Measurements from ENCODE around the gene OGFOD3. TPM values are rescaled to one million over a fixed set of nuclear protein-coding genes. Genes with fewer than 3 reads are reported as not detected.
A peak's percentile ranks its signal among the peaks of the same experiment; 100 is the strongest.

The OGFOD3 gene
- total RNA-seq, 1 donor from 2014 or later = 25.5 TPM

GRCh38 chr17:82386881-82387704, 31.3 kb downstream of the OGFOD3 start:
- H3K27me3 ChIP-seq = no peaks in the 10 kb centered on the region
- H3K27ac ChIP-seq = peak overlapping the region; percentile 72
- no peak for DNase-seq (ENCODE audit: extremely low spot score in 2 of 2)
- no peaks in the 10 kb centered on the region for H3K9me3 ChIP-seq
- TF ChIP-seq CTCF (IDR thresholded peaks at IDR 0.05) (no peak), POLR2A (IDR thresholded peaks at IDR 0.05) (no peak), POLR2AphosphoS5 (IDR thresholded peaks at IDR 0.05; ENCODE audit: insufficient read depth in 1 of 2, low read depth in 1 of 2) (no peak)
- intact Hi-C loops (cut with DNase I) = no loop called here
- H3K4me1 ChIP-seq = peaks cover 28% of the 10 kb centered on the region
- peak overlapping the region in 1 of 2 donors; percentile 8 for H3K4me3 ChIP-seq
- no peaks in the 10 kb centered on the region for H3K36me3 ChIP-seq

GRCh38 chr17:82386255-82386831, 32.0 kb downstream of the OGFOD3 start:
- Histone ChIP-seq H3K27ac (peak overlapping the region; percentile 72), H3K27me3 (no peaks in the 10 kb centered on the region), H3K4me1 (peaks cover 28% of the 10 kb centered on the region), H3K9me3 (no peaks in the 10 kb centered on the region), H3K4me3 (peak overlapping the region in 1 of 2 donors; percentile 8), H3K36me3 (no peaks in the 10 kb centered on the region)
- TF ChIP-seq POLR2AphosphoS5 (IDR thresholded peaks at IDR 0.05; ENCODE audit: insufficient read depth in 1 of 2, low read depth in 1 of 2) (no peak), POLR2A (IDR thresholded peaks at IDR 0.05) (no peak), CTCF (IDR thresholded peaks at IDR 0.05) (no peak)
- intact Hi-C loops (cut with DNase I) = no loop called here
- no peak for DNase-seq (ENCODE audit: extremely low spot score in 2 of 2)

GRCh38 chr17:82385559-82386254, 32.7 kb downstream of the OGFOD3 start:
- TF ChIP-seq POLR2A (IDR thresholded peaks at IDR 0.05) (no peak), CTCF (IDR thresholded peaks at IDR 0.05) (no peak), POLR2AphosphoS5 (IDR thresholded peaks at IDR 0.05; ENCODE audit: insufficient read depth in 1 of 2, low read depth in 1 of 2) (no peak)
- DNase-seq (ENCODE audit: extremely low spot score in 2 of 2) = no peak
- intact Hi-C loops (cut with DNase I) = no loop called here
- H3K27me3 ChIP-seq = no peaks in the 10 kb centered on the region
- H3K4me3 ChIP-seq = no peak overlapping the region
- peaks cover 28% of the 10 kb centered on the region for H3K4me1 ChIP-seq
- no peaks in the 10 kb centered on the region for H3K36me3 ChIP-seq
- no peaks in the 10 kb centered on the region for H3K9me3 ChIP-seq
- peak overlapping the region; percentile 72 for H3K27ac ChIP-seq

- Histone ChIP-seq H3K27me3 (no peaks in the 10 kb centered on the region), H3K9me3 (no peaks in the 10 kb centered on the region), H3K36me3 (no peaks in the 10 kb centered on the region), H3K4me1 (peaks cover 28% of the 10 kb centered on the region), H3K4me3 (no peak overlapping the region), H3K27ac (peak overlapping the region; percentile 72)
- intact Hi-C loops (cut with DNase I) = no loop called here
- TF ChIP-seq CTCF (IDR thresholded peaks at IDR 0.05) (no peak), POLR2AphosphoS5 (IDR thresholded peaks at IDR 0.05; ENCODE audit: insufficient read depth in 1 of 2, low read depth in 1 of 2) (peak in 1 of 2 donors; percentile 15)
- no peak for DNase-seq (ENCODE audit: extremely low spot score in 2 of 2)
Observed at GRCh38 chr17:82384730-82385481, 33.5 kb downstream of the OGFOD3 start.

Measured in vagina (tissue), 2 donors.